ENCODE results near the gene COL18A1.
"Not testable (repeated sequence)": the region's sequence is repeated elsewhere in the genome, so short reads cannot be mapped to it uniquely, and the experiment has no call there.

Gene COL18A1

DNA sequence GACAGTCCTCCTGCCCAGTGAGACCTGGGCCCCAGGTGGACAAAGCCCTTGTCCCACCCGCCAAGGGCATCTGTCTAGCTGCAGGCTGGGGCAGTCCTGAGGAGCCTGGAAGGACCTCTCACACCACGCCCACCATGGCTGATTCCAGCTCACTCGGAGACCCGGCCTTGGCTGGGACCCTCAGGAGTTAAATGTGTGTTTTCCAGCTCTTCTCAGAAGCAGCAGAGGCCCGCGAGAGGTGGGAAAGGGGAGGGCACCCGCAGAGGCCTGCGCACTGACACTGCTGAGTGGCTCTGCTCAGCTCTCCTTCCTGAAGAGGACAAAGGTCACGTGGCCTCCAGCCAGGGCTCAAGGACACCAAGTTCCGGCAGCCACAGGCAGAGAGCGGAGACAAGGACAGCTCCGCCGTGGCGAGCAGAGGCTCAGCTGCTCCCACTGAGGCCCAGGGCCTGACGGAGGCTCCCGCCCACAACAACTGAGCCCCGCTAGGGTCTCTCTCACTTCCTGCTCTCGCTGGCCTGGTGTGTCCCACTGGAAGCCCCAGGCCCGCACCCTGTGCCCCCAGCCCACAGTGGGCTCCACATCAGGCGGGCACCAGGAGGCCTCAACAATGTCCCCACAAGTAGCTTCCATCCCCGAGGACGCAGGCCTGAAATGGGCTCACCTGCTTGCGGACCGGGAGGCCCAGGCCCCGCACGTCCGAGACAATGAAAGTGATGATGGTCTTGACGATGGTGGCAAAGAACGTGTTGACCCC lies 120.4 kb downstream of the COL18A1 start:
- no peak for DNase-seq

DNA sequence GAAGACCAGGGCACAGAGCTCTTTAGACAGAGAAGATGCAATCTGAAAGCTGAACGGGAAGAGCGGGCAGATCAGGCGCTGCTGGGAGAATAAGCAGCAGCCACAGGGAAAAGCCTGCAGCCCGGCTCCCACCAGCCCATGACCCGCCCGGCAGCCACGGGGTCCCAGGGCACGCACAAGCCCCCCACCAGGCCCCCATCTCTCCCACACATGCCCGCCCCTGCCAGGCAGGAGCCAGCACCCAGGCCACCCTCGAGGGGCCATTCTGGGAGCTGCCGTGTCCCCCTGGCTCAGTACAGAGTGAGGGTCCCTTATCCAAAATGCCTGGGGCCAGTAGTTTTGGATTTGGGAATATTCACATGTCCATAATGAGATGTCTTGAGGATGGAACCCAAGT lies 120.9 kb downstream of the COL18A1 start:
- DNase-seq = no peak

DNA sequence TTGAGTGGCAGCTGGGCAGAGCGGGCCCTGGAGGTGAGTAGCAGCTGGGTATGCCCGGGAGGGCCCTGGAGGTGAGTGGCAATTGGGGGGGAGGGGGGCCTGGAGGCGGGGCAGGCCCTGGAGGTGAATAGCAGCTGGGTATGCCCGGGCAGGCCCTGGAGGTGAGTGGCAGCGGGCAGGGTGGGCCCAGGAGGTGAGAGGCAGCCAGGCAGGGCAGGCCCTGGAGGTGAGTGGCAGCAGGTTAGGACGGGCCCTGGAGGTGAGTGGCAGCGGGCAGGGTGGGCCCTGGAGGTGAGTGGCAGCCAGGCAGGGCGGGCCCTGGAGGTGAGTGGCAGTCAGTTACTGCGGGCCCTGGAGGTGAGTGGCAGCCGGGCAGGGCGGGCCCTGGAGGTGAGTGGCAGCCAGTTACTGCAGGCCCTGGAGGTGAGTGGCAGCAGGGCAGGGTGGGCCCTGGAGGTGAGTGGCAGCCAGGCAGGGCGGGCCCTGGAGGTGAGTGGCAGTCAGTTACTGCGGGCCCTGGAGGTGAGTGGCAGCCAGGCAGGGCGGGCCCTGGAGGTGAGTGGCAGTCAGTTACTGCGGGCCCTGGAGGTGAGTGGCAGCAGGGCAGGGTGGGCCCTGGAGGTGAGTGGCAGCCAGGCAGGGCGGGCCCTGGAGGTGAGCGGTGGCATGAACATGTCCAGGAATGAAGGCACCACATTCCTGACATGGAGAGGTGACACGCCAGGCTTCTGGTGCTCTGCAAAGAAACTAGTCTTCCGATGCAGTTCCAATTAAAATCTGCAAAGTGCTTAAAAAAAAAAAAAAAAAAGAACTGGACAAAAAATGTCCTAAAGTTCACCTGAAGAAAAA lies 122.4 kb downstream of the COL18A1 start:
- not testable (repeated sequence) for DNase-seq

DNA sequence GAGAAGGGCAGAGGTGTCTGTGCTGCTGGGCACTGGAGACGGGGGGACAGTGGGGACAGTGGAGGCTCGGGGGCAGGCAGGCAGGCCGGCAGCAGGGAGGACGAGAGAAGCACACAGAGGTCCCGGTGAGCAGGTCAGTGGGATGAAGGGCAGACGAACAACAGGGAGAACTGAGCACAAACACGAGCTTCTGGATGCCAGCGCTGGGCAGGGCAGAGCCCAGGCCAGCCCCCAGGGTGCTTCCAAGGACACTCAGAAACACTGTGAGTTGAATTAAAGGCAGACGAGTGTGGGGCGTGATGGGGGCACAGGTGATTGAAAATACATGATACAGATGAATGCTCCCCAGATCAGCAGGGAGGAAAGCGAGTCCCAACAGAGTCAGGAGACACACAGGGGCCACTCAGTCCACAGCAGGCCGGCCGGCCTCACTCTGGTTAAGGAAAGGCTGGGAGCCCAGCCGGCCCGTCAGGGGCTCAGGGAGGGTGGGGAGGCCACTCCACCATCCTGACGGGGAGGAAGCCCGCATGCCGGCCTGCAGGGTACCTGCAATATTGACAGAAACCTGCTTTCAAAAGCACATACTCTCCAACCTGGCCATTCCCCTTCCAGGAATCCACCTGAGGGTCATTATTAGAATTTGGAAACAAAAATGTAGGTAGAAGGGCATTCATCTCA lies 123.2 kb downstream of the COL18A1 start:
- DNase-seq = no peak

GRCh38 chr21:45528981-45529784 lies 124.2 kb downstream of the COL18A1 start:
- no peak for DNase-seq

DNA sequence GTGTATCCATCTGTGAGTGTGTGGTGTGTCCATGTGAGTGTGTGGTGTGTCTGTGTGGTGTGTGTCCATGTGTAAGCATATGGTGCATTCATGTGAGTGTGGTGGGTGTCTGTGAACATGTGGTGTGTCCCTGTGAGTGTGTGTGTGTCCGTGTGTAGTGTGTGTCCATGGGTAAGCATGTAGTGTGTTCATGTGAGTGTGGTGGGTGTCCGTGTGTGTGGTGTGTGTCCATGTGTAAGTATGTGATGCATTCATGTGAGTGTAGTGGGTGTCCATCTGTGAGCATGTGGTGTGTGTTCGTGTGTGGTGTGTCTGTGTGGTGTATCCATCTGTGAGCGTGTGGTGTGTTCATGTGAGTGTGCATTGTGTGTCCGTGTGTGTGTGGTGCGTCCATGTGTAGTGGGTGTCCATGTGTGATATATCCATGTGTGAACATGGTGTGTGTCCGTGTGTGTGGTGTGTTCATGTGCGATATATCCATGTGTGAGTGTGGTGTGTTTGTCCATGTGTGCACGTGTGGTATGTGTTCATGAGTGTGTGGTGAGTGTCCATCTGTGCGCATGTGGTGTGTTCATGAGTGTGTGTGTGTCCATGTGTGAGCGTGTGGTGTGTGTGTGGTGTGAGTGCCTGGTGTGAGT lies 124.9 kb downstream of the COL18A1 start:
- no peak for DNase-seq

GRCh38 chr21:45530423-45531113 lies 125.6 kb downstream of the COL18A1 start:
- no peak for DNase-seq

- DNase-seq = not testable (repeated sequence)
Observed at GRCh38 chr21:45531114-45531392, 126.1 kb downstream of the COL18A1 start.

DNA sequence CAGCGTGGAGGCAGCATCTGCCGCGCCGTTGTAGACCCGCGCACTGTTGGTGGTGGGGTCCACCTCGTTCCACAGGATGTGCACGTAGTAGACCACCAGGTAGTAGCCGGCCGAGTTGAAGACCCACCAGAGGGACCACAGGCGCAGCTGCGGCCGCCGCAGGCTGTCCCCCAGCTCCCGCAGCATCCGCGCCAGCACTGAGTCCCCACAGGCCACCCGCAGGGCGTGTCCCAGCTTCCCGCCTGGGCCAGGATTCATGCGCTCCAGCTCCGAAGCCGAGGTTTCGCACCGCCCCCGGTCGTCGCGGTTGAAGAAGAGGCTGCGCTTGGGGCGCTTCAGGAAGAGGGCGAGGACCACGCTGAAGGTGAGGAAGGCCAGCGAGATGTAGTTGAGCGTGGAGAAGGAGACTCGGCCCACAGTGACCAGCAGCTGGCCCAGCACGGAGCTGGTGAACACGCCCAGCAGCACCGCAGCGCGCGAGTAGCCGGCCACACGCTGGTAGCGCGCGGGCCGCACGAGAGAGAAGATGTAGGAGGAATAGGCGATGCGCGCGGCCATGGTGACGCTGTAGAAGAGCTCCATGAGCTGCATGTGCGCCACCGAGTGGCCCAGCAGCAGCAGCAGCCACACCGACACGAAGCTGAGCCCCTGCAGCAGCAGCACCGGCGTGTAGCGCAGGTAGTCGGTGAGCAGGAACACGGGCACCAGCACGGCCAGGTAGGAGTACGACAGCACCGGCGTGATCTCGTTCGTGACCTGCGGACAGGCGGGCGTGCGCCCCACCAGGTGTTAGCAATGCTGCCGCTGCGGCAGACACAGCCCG lies 126.6 kb downstream of the COL18A1 start:
- no peak for DNase-seq

GRCh38 chr21:45532826-45533360 lies 127.9 kb downstream of the COL18A1 start:
- DNase-seq = no peak

DNA sequence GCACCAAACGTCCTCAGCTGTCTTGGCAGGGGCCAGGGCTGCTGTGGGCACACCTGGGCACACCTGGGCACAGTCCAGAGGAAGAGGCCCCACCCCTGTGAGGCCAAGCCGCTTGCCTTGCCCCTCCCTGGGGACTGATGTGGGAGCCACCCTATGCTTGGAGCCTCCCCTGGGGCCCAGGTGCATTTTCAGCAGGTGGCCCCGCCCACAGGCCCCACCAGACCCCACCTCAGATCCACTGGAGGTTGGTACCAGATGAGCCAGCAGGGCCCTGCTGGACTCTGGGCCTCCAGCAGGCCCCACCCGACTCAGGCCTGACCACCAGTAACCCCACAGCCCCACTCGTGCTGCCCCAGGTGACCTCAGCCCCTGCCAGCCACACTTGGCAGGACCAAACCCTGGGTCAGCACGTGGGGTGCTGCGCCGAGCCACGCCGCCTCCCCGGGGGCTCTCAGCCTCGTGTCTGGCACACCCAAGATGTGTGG lies 128.4 kb downstream of the COL18A1 start:
- no peak for DNase-seq

DNA sequence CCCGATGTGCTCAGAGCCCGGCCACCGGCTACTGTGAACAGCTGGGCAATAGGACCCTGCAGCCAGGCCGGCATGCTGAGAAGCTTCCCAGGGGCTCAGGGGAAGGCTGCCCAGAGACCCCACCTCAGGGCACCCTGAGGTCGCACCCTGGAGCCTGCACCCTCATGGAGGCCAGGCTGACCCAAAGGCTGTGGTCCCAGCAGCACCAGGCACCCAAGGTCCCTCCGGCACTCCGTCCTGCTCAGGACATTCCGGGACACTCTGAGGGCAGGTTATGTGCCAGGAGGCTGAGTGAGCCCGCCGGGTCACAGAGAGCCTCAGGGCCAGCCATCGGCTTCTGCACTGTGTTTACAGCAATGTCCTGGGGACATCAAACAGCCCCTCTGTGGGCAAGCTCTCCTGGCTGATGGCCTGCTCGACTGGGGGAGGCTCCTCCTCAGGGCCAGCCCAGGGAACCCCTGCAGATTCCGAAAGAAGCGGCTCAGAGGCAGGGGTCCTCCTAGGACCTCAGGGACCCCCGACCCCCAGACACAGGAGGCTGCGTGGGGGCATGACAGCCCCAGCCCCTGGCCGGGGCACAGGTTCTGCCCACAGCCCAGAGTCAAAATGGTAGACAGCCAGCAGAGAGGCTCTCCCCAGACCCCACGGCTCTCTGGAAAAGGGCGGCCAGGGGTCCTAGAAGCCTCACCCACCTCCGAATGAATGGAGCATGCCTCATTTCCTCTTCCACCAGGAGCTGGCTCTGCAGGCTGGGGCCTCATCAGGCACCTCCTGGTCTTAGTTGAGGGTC lies 129.1 kb downstream of the COL18A1 start:
- no peak for DNase-seq

GRCh38 chr21:45534636-45535331 lies 129.8 kb downstream of the COL18A1 start:
- peak; percentile 50 for DNase-seq

DNA sequence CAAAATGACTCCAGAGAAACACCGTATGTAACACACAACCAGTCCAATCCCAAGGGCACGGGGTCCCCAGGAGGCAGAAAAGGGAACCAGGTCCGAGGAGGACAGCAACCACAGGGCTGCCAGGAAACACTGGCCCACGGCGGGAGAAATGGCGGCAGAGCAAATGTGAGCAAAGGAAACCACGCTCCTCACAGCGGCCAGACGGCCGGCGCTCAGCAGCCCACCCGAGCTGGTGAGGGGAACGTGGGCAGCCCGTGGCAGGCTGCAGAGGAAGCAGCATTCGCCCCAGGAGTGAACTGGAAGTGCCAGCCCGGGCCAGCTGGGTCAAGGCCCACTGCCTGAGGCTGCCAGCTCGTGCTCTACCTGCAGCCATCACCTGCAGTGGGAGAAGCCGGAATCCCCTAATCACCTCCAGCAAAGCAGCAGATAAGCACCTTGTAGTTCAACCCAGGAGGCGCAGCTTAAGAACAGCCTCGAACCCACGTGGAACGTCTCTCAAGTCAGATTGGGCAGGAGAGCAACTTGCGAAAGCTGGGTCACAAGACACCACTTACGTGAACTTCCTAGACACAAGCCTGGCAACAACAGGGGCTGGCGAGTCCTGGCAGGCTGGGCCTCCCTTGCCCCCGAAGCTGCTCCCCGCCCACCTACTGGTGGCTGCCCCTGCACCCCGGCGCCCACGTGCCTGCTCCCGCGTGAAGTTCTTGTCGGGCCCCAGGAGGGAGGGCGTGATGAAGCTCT lies 130.5 kb downstream of the COL18A1 start:
- DNase-seq = peak; percentile 82

- no peak for DNase-seq
Observed at GRCh38 chr21:45536301-45537081, 131.5 kb downstream of the COL18A1 start.

- no peak for DNase-seq
Observed at GRCh38 chr21:45537111-45537745, 132.3 kb downstream of the COL18A1 start.
